ENCODE data around the gene ELANE.

DNA sequence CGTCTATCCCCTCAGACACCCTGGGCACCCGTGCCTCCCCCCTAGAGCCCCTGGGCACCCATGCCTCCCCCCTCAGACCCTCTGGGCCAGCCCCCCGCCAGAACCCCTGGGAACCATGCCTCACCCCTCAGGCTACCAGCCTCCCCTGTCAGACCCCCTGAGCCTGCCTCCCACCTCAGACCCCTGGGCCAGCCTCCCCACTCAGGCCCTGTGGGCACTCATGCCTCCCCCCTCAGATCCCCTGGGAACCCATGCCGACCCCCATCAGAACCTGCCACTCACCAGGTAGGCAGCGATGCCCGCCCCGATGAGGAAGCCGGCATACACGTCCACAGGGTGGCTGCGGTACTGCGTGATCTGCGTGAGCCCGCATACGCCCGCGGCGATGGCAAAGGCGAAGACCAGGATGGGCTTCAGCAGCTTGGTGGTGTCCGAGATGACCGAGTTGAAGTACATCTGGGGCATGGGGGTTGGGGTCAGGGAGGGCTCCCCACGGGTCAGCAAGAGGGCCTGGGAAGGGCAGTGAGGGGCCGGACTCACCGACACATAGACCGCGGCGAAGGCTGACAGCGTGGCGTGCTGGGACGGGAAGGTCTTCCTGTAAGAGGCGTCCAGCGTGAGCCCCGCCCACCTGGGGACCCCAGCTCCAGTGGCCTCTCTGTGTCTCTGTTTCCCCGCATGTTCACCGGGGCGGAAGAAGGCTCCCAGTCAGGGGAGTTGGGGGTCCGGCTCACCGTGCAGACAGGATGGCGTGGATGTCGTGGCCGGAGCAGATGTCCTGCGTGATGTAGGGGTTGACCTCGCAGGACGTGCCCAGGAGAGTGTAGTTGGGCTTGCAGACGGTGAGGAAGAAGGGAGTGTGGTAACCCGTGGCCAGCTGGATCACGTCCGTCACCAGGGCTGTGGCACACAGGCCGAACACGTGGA, 37.7 kb upstream of the ELANE start:
- no peak for TF ChIP-seq MYC (IDR thresholded peaks at IDR 0.05; ENCODE audit: low read depth, low read length)
- no peak for TF ChIP-seq MYC (CRISPR knock-in tag; IDR thresholded peaks at IDR 0.05; ENCODE audit: borderline replicate concordance, low read depth)
- no peak for TF ChIP-seq CTCF (IDR thresholded peaks at IDR 0.05 in 2 of 3, conservative IDR thresholded peaks at IDR 0.05 in 1 of 3; ENCODE audit: insufficient read depth in 2 of 3, low read depth in 1 of 3, low read length in 3 of 3)
- TF ChIP-seq KHSRP (IDR thresholded peaks at IDR 0.05): no peak
- no peak for TF ChIP-seq ETV6 (IDR thresholded peaks at IDR 0.05; ENCODE audit: borderline replicate concordance in 1 of 2, low read depth in 2 of 2, low read length in 1 of 2)
- no peak for TF ChIP-seq ETV6 (CRISPR knock-in tag; IDR thresholded peaks at IDR 0.05; ENCODE audit: borderline replicate concordance)
- no peak for TF ChIP-seq USF1 (CRISPR knock-in tag; IDR thresholded peaks at IDR 0.05)
- no peak for TF ChIP-seq ZBTB17 (CRISPR knock-in tag; IDR thresholded peaks at IDR 0.05)
- no peak for TF ChIP-seq PKNOX1 (IDR thresholded peaks at IDR 0.05)
- TF ChIP-seq ZNF274 (IDR thresholded peaks at IDR 0.05; ENCODE audit: borderline replicate concordance, low read depth, low read length): no peak
- no peak; the same call in 1 of the 2 replicates for TF ChIP-seq ZC3H4 (CRISPR knock-in tag; IDR thresholded peaks at IDR 0.05; ENCODE audit: borderline replicate concordance)
- TF ChIP-seq POLR3A (IDR thresholded peaks at IDR 0.05; ENCODE audit: borderline replicate concordance, extremely low read depth, insufficient read depth, insufficient read length): no peak
- TF ChIP-seq REST (IDR thresholded peaks at IDR 0.05; ENCODE audit: borderline replicate concordance): no peak
- no peak for TF ChIP-seq REST (CRISPR knock-in tag; IDR thresholded peaks at IDR 0.05; ENCODE audit: low read depth)
- TF ChIP-seq RAD21 (CRISPR knock-in tag; conservative IDR thresholded peaks at IDR 0.05 in 1 of 2, IDR thresholded peaks at IDR 0.05 in 1 of 2): no peak
